HCT116 (cell line): ENCODE measurements around the gene MGP. TPM values are rescaled to one million over a fixed set of nuclear protein-coding genes. Genes with fewer than 3 reads are reported as not detected.

Source experiments
- ATAC-seq: fragments of 200-7000 bp; cut with Tn5 transposase; 2 replicates; pipeline ENCODE4 v1.9.1; 2020; ENCODE audit warnings: mild to moderate bottlenecking, moderate library complexity
- BruUV-seq: library from RNA; stranded (reverse); fragments of 400-500 nt; replicated peaks from 2 replicates; lab custom pipeline; 2021; lab: Mats Ljungman, UMichigan
- CTCF ChIA-PET: fragments of 300-600 bp; sonication (Branson Sonifier 250); formaldehyde crosslinking; loops from one replicate; lab custom pipeline; 2021; ENCODE audit warnings: antibody characterized with exemption; lab: Charles Lee
- POLR2A ChIA-PET: fragments of 300-600, 350-600 bp; sonication (Branson Sonifier 250); formaldehyde crosslinking; loops from one replicate; lab custom pipeline; 2021; ENCODE audit warnings: antibody characterized with exemption; lab: Charles Lee
- RAD21 ChIA-PET, 2 experiments: fragments of 300-600 bp; sonication (Branson Sonifier 250); formaldehyde crosslinking; loops; one replicate each; lab custom pipeline; 2023; ENCODE audit warnings: low total read pairs in 2 of 2; ENCODE audit not compliant: uncharacterized antibody in 2 of 2, unreplicated experiment in 2 of 2, low non-redundant PET in 1 of 2; lab: Charles Lee
- DNase-seq: peaks from one replicate; pipeline ENCODE4 v3.0.0-alpha.2; 2010; ENCODE audit warnings: low read depth, low spot score
- H2AFZ ChIP-seq: fragments of 200-600 bp; shearing (Covaris generic), sonication (generic); 2 replicates; pipeline ENCODE4 v1.6.1; 2017; ENCODE audit warnings: low read depth, mixed run types, mixed read lengths, antibody characterized with exemption, low read length; ENCODE audit not compliant: poor library complexity, severe bottlenecking
- H3K27ac ChIP-seq: 2 replicates; pipeline ENCODE4 v1.5.1; 2012; ENCODE audit warnings: low read depth, low read length
- H3K27me3 ChIP-seq: fragments of 200-600 bp; sonication (generic); 2 replicates; pipeline ENCODE4 v1.6.1; 2016; ENCODE audit warnings: mixed run types, low read length, mixed read lengths; ENCODE audit not compliant: insufficient read depth
- H3K36me3 ChIP-seq, 2 experiments: fragments of 200-500 bp in 1 of 2; fragments of 200-600 bp in 1 of 2; sonication (Bioruptor generic) in 1 of 2; sonication (generic) in 1 of 2; 2 replicates each; pipeline versions ENCODE4 v1.5.1 to v1.6.1; 2014 to 2016; ENCODE audit warnings: low read length in 2 of 2, inconsistent platforms in 1 of 2, mixed read lengths in 1 of 2, mixed run types in 1 of 2; ENCODE audit not compliant: insufficient read depth in 2 of 2, control insufficient read depth in 1 of 2
- H3K4me1 ChIP-seq, 2 experiments: fragments of 200-600 bp in 1 of 2; sonication (generic) in 1 of 2; 2 replicates each; pipeline versions ENCODE4 v1.5.1 to v1.6.1; 2012 to 2017; ENCODE audit warnings: low read length in 2 of 2, inconsistent platforms in 1 of 2, mild to moderate bottlenecking in 1 of 2, mixed read lengths in 1 of 2, mixed run types in 1 of 2, moderate library complexity in 1 of 2; ENCODE audit not compliant: insufficient read depth in 2 of 2, control insufficient read depth in 1 of 2
- H3K4me2 ChIP-seq: fragments of 200-600 bp; sonication (generic); 2 replicates; pipeline ENCODE4 v1.6.1; 2017; ENCODE audit warnings: mixed run types, low read length, mixed read lengths
- H3K4me3 ChIP-seq, 2 experiments: fragments of 200-600 bp in 1 of 2; sonication (generic) in 1 of 2; replicated peaks in 1 of 2; 2 replicates each; pipeline ENCODE4 v1.5.1; 2011 to 2016; ENCODE audit warnings: low read length in 2 of 2, control low read depth in 1 of 2, low read depth in 1 of 2, mild to moderate bottlenecking in 1 of 2, mixed read lengths in 1 of 2, mixed run types in 1 of 2
- H3K79me2 ChIP-seq: fragments of 200-600 bp; sonication (generic); 2 replicates; pipeline ENCODE4 v1.6.1; 2017; ENCODE audit warnings: mild to moderate bottlenecking, mixed run types, low read length, moderate library complexity, mixed read lengths; ENCODE audit not compliant: insufficient read depth
- H3K9ac ChIP-seq: fragments of 200-600 bp; sonication (generic); 2 replicates; pipeline ENCODE4 v1.6.1; 2016; ENCODE audit warnings: low read length, mixed read lengths
- H3K9me2 ChIP-seq: fragments of 200-600 bp; sonication (generic), shearing (Covaris generic); 2 replicates; pipeline ENCODE4 v1.6.1; 2017; ENCODE audit warnings: mixed run types, mild to moderate bottlenecking, moderate library complexity; ENCODE audit not compliant: insufficient read depth
- H3K9me3 ChIP-seq, 2 experiments: fragments of 200-500 bp in 1 of 2; fragments of 200-600 bp in 1 of 2; sonication (Bioruptor generic) in 1 of 2; sonication (generic) in 1 of 2; 2 replicates each; pipeline ENCODE4 v1.6.1; 2014 to 2017; ENCODE audit warnings: low read length in 2 of 2, mixed read lengths in 2 of 2, inconsistent platforms in 1 of 2, low read depth in 1 of 2, mild to moderate bottlenecking in 1 of 2, mixed run types in 1 of 2, moderate library complexity in 1 of 2; ENCODE audit not compliant: control insufficient read depth in 1 of 2, insufficient read depth in 1 of 2
- H4K20me1 ChIP-seq: fragments of 200-600 bp; sonication (generic), shearing (Covaris generic); 2 replicates; pipeline ENCODE4 v1.6.1; 2017; ENCODE audit warnings: mixed run types, mild to moderate bottlenecking, moderate library complexity; ENCODE audit not compliant: insufficient read depth
- ATF3 ChIP-seq: IDR thresholded peaks from 2 replicates; pipeline ENCODE4 v1.6.1; 2012
- CBX3 ChIP-seq: IDR thresholded peaks from 2 replicates; pipeline ENCODE4 v1.6.1; 2012; ENCODE audit warnings: low read depth
- CEBPB ChIP-seq: IDR thresholded peaks from 2 replicates; pipeline ENCODE4 v1.6.1; 2012; ENCODE audit warnings: low read depth
- CTCF ChIP-seq, 3 experiments: fragments of 200-600 bp in 1 of 3; sonication (generic) in 1 of 3; IDR thresholded peaks in 2 of 3; conservative IDR thresholded peaks in 1 of 3; 2 replicates each; pipeline ENCODE4 v1.5.1; 2012 to 2017; ENCODE audit warnings: low read depth in 2 of 3, low read length in 2 of 3, antibody characterized with exemption in 1 of 3, borderline replicate concordance in 1 of 3, control low read depth in 1 of 3, mild to moderate bottlenecking in 1 of 3, mixed read lengths in 1 of 3, mixed run types in 1 of 3, moderate library complexity in 1 of 3; ENCODE audit not compliant: insufficient read depth in 1 of 3
- EGR1 ChIP-seq: IDR thresholded peaks from 2 replicates; pipeline ENCODE4 v1.6.1; 2012; ENCODE audit warnings: low read depth
- EZH2phosphoT487 ChIP-seq: fragments of 200-600 bp; IDR thresholded peaks from 2 replicates; pipeline ENCODE4 v1.6.1; 2018; ENCODE audit warnings: antibody characterized with exemption, borderline replicate concordance
- FOSL1 ChIP-seq: IDR thresholded peaks from 2 replicates; pipeline ENCODE4 v1.6.1; 2012; ENCODE audit warnings: low read depth
- JUND ChIP-seq: IDR thresholded peaks from 2 replicates; pipeline ENCODE4 v1.6.1; 2012
- MAX ChIP-seq: IDR thresholded peaks from 2 replicates; pipeline ENCODE4 v1.6.1; 2012
- POLR2A ChIP-seq: IDR thresholded peaks from 2 replicates; pipeline ENCODE4 v1.7.0; 2011; ENCODE audit warnings: borderline replicate concordance; ENCODE audit not compliant: insufficient read depth, insufficient read length; ENCODE audit errors: extremely low read depth
- POLR2AphosphoS5 ChIP-seq: IDR thresholded peaks from 2 replicates; pipeline ENCODE4 v1.6.1; 2011; ENCODE audit warnings: mild to moderate bottlenecking, low read depth, low read length, moderate library complexity
- RAD21 ChIP-seq: IDR thresholded peaks from 2 replicates; pipeline ENCODE4 v1.6.1; 2012; ENCODE audit warnings: low read depth, mild to moderate bottlenecking
- SIN3A ChIP-seq: IDR thresholded peaks from 2 replicates; pipeline ENCODE4 v1.6.1; 2012; ENCODE audit warnings: low read depth
- SP1 ChIP-seq: IDR thresholded peaks from 2 replicates; pipeline ENCODE4 v1.6.1; 2012; ENCODE audit warnings: low read depth
- YY1 ChIP-seq: IDR thresholded peaks from 2 replicates; pipeline ENCODE4 v1.6.1; 2011; ENCODE audit warnings: low read length, low read depth, moderate library complexity, mild to moderate bottlenecking; ENCODE audit not compliant: insufficient replicate concordance; ENCODE audit errors: extremely low read depth
- ZBTB33 ChIP-seq: IDR thresholded peaks from 2 replicates; pipeline ENCODE4 v1.6.1; 2011; ENCODE audit warnings: mild to moderate bottlenecking, low read length, moderate library complexity; ENCODE audit not compliant: insufficient replicate concordance; ENCODE audit errors: extremely low read depth
- ZFX ChIP-seq: fragments of 450-650 bp; IDR thresholded peaks from 2 replicates; pipeline ENCODE4 v1.6.1; 2017
- intact Hi-C: fragments of 100-400 bp; cut with micrococcal nuclease; formaldehyde crosslinking; loops from 2 replicates; pipeline ENCODE4 v1.10.0; 2022
- total RNA-seq: library from RNA; stranded (reverse); gene quantifications from one replicate; pipeline ENCODE4 v1.2.1, GENCODE V29; 2021; ENCODE audit not compliant: unreplicated experiment

MGP gene
- total RNA-seq, 1 experiment from 2014 or later = 1.3 TPM

GRCh38 chr12:14849661-14850060 is 36.0 kb downstream of the MGP start:
- TF ChIP-seq SP1 (no peak), FOSL1 (no peak), ATF3 (no peak), EZH2phosphoT487 (no peak), SIN3A (no peak), CBX3 (no peak), MAX (no peak), POLR2AphosphoS5 (no peak), RAD21 (no peak), POLR2A (no peak), EGR1 (no peak), CEBPB (no peak), CTCF (IDR thresholded peaks at IDR 0.05 in 2 of 3, conservative IDR thresholded peaks at IDR 0.05 in 1 of 3; ENCODE audit: borderline replicate concordance in 1 of 3, insufficient read depth in 1 of 3, low read depth in 2 of 3, low read length in 2 of 3) (no peak), ZBTB33 (no peak), YY1 (no peak), ZFX (no peak), JUND (no peak)
- no peak for ATAC-seq
- Histone ChIP-seq H3K27ac (no peak overlapping the region), H3K27me3 (no peaks in the 10 kb centered on the region), H3K9me2 (no peaks in the 10 kb centered on the region), H3K36me3 (no peaks in the 10 kb centered on the region), H3K4me1 (no peaks in the 10 kb centered on the region), H3K79me2 (no peaks in the 10 kb centered on the region), H3K9me3 (no peaks in the 10 kb centered on the region), H3K9ac (no peak overlapping the region), H3K4me2 (no peak overlapping the region), H2AFZ (no peak overlapping the region), H4K20me1 (no peaks in the 10 kb centered on the region), H3K4me3 (no peak overlapping the region)
- POLR2A ChIA-PET = no interaction called here
- RAD21 ChIA-PET = no interaction called here
- CTCF ChIA-PET = no interaction called here
- no TSS peak for BruUV-seq
- DNase-seq = no peak
- intact Hi-C loops = loop anchor here (5.0 to 10.0 kb wide), 3 partner anchors 375 to 675 kb away; partner anchors contain the start of gene RERG
